ENCODE results near the gene AMH.

DNA sequence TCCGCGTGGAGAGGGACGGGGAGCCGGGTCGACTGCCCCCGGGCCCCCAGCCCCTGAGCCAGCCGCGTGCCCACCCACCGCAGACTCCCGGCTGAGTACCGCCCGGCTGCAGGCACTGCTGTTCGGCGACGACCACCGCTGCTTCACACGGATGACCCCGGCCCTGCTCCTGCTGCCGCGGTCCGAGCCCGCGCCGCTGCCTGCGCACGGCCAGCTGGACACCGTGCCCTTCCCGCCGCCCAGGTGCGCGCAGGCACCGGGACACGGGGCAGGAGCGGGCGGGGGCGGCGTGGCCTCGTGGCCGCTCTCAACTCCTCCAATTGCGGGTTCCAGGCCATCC lies 1.6 kb downstream of the AMH start:
- TF ChIP-seq POLR2A (IDR thresholded peaks at IDR 0.05; ENCODE audit: borderline replicate concordance, extremely low read depth, insufficient read depth, insufficient read length) (no peak), ZNF274 (IDR thresholded peaks at IDR 0.05; ENCODE audit: low read depth, low read length) (no peak), RAD21 (IDR thresholded peaks at IDR 0.05; ENCODE audit: low read depth) (no peak), CBX3 (IDR thresholded peaks at IDR 0.05; ENCODE audit: low read depth) (no peak), POLR2AphosphoS5 (IDR thresholded peaks at IDR 0.05; ENCODE audit: low read depth, low read length) (no peak), SIN3A (IDR thresholded peaks at IDR 0.05; ENCODE audit: low read depth) (no peak), EZH2 (IDR thresholded peaks at IDR 0.05) (no peak), EGR1 (IDR thresholded peaks at IDR 0.05; ENCODE audit: low read depth) (no peak)
- TF ChIP-seq, protein P1, sequence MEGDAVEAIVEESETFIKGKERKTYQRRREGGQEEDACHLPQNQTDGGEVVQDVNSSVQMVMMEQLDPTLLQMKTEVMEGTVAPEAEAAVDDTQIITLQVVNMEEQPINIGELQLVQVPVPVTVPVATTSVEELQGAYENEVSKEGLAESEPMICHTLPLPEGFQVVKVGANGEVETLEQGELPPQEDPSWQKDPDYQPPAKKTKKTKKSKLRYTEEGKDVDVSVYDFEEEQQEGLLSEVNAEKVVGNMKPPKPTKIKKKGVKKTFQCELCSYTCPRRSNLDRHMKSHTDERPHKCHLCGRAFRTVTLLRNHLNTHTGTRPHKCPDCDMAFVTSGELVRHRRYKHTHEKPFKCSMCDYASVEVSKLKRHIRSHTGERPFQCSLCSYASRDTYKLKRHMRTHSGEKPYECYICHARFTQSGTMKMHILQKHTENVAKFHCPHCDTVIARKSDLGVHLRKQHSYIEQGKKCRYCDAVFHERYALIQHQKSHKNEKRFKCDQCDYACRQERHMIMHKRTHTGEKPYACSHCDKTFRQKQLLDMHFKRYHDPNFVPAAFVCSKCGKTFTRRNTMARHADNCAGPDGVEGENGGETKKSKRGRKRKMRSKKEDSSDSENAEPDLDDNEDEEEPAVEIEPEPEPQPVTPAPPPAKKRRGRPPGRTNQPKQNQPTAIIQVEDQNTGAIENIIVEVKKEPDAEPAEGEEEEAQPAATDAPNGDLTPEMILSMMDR (IDR thresholded peaks at IDR 0.05 in 2 of 3, conservative IDR thresholded peaks at IDR 0.05 in 1 of 3; ENCODE audit: borderline replicate concordance in 1 of 3, insufficient read depth in 1 of 3, low read depth in 2 of 3, low read length in 2 of 3) = no peak
- TF ChIP-seq, protein P2, sequence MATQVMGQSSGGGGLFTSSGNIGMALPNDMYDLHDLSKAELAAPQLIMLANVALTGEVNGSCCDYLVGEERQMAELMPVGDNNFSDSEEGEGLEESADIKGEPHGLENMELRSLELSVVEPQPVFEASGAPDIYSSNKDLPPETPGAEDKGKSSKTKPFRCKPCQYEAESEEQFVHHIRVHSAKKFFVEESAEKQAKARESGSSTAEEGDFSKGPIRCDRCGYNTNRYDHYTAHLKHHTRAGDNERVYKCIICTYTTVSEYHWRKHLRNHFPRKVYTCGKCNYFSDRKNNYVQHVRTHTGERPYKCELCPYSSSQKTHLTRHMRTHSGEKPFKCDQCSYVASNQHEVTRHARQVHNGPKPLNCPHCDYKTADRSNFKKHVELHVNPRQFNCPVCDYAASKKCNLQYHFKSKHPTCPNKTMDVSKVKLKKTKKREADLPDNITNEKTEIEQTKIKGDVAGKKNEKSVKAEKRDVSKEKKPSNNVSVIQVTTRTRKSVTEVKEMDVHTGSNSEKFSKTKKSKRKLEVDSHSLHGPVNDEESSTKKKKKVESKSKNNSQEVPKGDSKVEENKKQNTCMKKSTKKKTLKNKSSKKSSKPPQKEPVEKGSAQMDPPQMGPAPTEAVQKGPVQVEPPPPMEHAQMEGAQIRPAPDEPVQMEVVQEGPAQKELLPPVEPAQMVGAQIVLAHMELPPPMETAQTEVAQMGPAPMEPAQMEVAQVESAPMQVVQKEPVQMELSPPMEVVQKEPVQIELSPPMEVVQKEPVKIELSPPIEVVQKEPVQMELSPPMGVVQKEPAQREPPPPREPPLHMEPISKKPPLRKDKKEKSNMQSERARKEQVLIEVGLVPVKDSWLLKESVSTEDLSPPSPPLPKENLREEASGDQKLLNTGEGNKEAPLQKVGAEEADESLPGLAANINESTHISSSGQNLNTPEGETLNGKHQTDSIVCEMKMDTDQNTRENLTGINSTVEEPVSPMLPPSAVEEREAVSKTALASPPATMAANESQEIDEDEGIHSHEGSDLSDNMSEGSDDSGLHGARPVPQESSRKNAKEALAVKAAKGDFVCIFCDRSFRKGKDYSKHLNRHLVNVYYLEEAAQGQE (IDR thresholded peaks at IDR 0.05; ENCODE audit: low read depth) = no peak
- TF ChIP-seq, protein P3, sequence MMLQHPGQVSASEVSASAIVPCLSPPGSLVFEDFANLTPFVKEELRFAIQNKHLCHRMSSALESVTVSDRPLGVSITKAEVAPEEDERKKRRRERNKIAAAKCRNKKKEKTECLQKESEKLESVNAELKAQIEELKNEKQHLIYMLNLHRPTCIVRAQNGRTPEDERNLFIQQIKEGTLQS (IDR thresholded peaks at IDR 0.05) = no peak

Data from HCT116 (cell line).